Measurements from ENCODE around the gene ATP12A.

DNA sequence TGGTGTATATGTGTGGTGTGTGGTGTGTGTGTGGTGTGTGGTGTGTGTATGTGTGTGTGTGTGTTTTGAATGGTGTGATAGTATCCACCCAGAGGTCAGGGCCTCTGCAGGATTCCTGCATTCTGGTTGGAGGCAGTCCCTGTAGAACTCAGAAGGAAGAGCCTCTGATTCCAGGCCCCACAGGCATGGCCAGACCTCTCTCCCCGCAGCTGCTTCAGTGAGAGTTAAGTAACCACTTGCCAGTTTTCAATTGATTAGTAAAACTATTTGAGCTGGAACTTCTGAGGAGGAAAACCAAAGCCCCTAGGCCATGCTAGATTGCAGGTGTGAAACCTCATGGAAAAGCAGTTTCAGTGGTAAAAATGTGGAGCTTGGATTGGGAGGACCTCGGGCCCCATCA is 2.1 kb downstream of the ATP12A start:
- TF ChIP-seq EZH2 (IDR thresholded peaks at IDR 0.05; ENCODE audit: borderline replicate concordance, low read depth, low read length, poor library complexity, severe bottlenecking) = no peak
- TF ChIP-seq, protein P1, sequence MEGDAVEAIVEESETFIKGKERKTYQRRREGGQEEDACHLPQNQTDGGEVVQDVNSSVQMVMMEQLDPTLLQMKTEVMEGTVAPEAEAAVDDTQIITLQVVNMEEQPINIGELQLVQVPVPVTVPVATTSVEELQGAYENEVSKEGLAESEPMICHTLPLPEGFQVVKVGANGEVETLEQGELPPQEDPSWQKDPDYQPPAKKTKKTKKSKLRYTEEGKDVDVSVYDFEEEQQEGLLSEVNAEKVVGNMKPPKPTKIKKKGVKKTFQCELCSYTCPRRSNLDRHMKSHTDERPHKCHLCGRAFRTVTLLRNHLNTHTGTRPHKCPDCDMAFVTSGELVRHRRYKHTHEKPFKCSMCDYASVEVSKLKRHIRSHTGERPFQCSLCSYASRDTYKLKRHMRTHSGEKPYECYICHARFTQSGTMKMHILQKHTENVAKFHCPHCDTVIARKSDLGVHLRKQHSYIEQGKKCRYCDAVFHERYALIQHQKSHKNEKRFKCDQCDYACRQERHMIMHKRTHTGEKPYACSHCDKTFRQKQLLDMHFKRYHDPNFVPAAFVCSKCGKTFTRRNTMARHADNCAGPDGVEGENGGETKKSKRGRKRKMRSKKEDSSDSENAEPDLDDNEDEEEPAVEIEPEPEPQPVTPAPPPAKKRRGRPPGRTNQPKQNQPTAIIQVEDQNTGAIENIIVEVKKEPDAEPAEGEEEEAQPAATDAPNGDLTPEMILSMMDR (conservative IDR thresholded peaks at IDR 0.05; ENCODE audit: low read depth, low read length) = no peak

All from A673 (cell line).